ENCODE results near the gene PRSS53. TPM values are rescaled to one million over a fixed set of nuclear protein-coding genes. Genes with fewer than 3 reads are reported as not detected.

The PRSS53 gene
- total RNA-seq, 1 experiment from 2014 or later, result 2.8 TPM

DNA sequence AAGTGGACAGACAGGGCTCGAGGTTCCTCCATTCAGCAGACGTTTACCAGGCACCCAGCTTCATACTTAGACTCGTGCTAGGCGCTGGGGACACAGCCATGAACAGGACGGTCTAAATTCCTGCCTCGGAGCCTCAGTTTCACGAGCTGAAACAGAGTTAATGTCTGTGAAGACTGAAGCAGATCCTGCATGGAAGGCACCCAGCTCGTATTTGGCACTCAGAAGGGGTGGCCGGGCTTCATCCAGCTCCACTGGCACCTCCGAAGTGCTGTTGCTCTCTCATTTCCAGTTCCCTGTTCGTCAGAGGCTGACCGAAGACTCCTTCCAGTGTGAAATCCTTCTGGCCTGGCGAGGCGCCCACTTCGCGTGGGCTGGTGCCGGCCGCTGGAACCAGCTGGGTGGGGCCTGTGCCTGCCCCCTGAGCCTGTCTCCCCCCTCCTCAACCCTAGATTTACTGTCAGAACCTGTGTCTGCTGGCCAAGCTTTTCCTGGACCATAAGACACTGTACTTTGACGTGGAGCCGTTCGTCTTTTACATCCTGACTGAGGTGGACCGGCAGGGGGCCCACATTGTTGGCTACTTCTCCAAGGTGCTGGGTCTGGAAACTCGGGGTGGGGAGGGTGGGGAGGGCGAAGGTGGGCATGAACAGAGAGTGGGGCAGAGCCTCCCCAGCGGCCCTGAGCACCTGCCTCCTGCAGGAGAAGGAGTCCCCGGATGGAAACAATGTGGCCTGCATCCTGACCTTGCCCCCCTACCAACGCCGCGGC lies 41.0 kb upstream of the PRSS53 start:
- peak overlapping the region in 2 of 3 experiments; percentile 76 to 90; a peak in 2 of 7 replicates for H3K27ac Mint-ChIP-seq

More for the DNA sequence above, 41.0 kb upstream of the PRSS53 start:
- Histone ChIP-seq H3K56ac (ENCODE audit: insufficient read length, low read depth, low read length) (no peak overlapping the region), H4K20me1 (ENCODE audit: control insufficient read depth, insufficient read depth, insufficient read length) (no peaks in the 10 kb centered on the region), H3K18ac (ENCODE audit: insufficient read length, low read depth, low read length) (no peak overlapping the region), H3T11ph (ENCODE audit: low read length) (no peak overlapping the region), H4K8ac (replicated peaks; ENCODE audit: insufficient read length, low read depth, low read length) (no peak overlapping the region), H2BK5ac (ENCODE audit: insufficient read length, low read length) (no peak overlapping the region), H3K23me2 (ENCODE audit: insufficient read length, low read depth, low read length, poor library complexity, severe bottlenecking) (peaks cover 5% of the 10 kb centered on the region), H4K5ac (ENCODE audit: insufficient read length, low read depth, low read length) (no peak overlapping the region), H3K14ac (ENCODE audit: insufficient read depth, low read length) (no peak overlapping the region; the same call in 1 of the 2 replicates), H2BK15ac (ENCODE audit: low read depth, low read length) (no peak overlapping the region), H3K4ac (ENCODE audit: low read depth, low read length) (no peak overlapping the region), H2BK120ac (ENCODE audit: low read depth, low read length, poor library complexity, severe bottlenecking) (no peak overlapping the region), H3K9ac (ENCODE audit: extremely low read depth, insufficient read length, low read length) (no peak overlapping the region), H3K79me2 (ENCODE audit: insufficient read depth, low read length) (peaks cover 4% of the 10 kb centered on the region; the same call in 1 of the 2 replicates), H4K91ac (ENCODE audit: insufficient read length, low read depth, low read length) (no peak overlapping the region), H2AFZ (ENCODE audit: low read length) (no peak overlapping the region), H2BK20ac (ENCODE audit: low read depth, low read length, poor library complexity, severe bottlenecking) (no peak overlapping the region), H3K27ac (ENCODE audit: insufficient read length, low read depth, low read length) (no peak overlapping the region), H3K4me1 (ENCODE audit: insufficient read depth, low read length) (peaks cover 15% of the 10 kb centered on the region; the same call in 1 of the 2 replicates), H3K9me3 (ENCODE audit: control insufficient read depth, low read depth, low read length) (no peaks in the 10 kb centered on the region), H3K79me1 (ENCODE audit: insufficient read depth, low read depth, low read length, poor library complexity, severe bottlenecking) (peaks cover 5% of the 10 kb centered on the region), H3K4me2 (ENCODE audit: insufficient read depth, insufficient read length, low read length) (no peak overlapping the region), H3K27me3 (ENCODE audit: insufficient read depth, low read length) (no peaks in the 10 kb centered on the region), H3K23ac (ENCODE audit: insufficient read length, low read depth, low read length) (no peak overlapping the region), H2AK5ac (ENCODE audit: insufficient read length, low read length) (no peak overlapping the region), H2BK12ac (ENCODE audit: insufficient read length, low read depth, low read length) (no peak overlapping the region)
- no peak overlapping the region for H3K4me3 Mint-ChIP-seq
- no peaks in the 10 kb centered on the region for H3K9me3 Mint-ChIP-seq
- no CpG with 5 or more reads among the region's 29 CpGs for WGBS (ENCODE audit: extremely low coverage, insufficient read length, low lambda C conversion rate)
- TF ChIP-seq, protein P1, sequence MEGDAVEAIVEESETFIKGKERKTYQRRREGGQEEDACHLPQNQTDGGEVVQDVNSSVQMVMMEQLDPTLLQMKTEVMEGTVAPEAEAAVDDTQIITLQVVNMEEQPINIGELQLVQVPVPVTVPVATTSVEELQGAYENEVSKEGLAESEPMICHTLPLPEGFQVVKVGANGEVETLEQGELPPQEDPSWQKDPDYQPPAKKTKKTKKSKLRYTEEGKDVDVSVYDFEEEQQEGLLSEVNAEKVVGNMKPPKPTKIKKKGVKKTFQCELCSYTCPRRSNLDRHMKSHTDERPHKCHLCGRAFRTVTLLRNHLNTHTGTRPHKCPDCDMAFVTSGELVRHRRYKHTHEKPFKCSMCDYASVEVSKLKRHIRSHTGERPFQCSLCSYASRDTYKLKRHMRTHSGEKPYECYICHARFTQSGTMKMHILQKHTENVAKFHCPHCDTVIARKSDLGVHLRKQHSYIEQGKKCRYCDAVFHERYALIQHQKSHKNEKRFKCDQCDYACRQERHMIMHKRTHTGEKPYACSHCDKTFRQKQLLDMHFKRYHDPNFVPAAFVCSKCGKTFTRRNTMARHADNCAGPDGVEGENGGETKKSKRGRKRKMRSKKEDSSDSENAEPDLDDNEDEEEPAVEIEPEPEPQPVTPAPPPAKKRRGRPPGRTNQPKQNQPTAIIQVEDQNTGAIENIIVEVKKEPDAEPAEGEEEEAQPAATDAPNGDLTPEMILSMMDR (conservative IDR thresholded peaks at IDR 0.05), result no peak
- H3K36me3 Mint-ChIP-seq (ENCODE audit: insufficient read depth in 1 of 3, low read depth in 3 of 3), result peaks cover 29 to 50% (median 45%) of the 10 kb centered on the region in 3 experiments
- no peaks in the 10 kb centered on the region for H3K27me3 Mint-ChIP-seq (ENCODE audit: low read depth)
- no peak for DNase-seq
- peaks cover 38 to 41% of the 10 kb centered on the region in 2 experiments for H3K4me1 Mint-ChIP-seq

Measured in H9 (cell line).